ENCODE results near the gene FTSJ3.
A peak's percentile ranks its signal among the peaks of the same experiment; 100 is the strongest.
"Not testable (repeated sequence)": the region's sequence is repeated elsewhere in the genome, so short reads cannot be mapped to it uniquely, and the experiment has no call there.

Gene FTSJ3, protein sequence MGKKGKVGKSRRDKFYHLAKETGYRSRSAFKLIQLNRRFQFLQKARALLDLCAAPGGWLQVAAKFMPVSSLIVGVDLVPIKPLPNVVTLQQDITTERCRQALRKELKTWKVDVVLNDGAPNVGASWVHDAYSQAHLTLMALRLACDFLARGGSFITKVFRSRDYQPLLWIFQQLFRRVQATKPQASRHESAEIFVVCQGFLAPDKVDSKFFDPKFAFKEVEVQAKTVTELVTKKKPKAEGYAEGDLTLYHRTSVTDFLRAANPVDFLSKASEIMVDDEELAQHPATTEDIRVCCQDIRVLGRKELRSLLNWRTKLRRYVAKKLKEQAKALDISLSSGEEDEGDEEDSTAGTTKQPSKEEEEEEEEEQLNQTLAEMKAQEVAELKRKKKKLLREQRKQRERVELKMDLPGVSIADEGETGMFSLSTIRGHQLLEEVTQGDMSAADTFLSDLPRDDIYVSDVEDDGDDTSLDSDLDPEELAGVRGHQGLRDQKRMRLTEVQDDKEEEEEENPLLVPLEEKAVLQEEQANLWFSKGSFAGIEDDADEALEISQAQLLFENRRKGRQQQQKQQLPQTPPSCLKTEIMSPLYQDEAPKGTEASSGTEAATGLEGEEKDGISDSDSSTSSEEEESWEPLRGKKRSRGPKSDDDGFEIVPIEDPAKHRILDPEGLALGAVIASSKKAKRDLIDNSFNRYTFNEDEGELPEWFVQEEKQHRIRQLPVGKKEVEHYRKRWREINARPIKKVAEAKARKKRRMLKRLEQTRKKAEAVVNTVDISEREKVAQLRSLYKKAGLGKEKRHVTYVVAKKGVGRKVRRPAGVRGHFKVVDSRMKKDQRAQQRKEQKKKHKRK

DNA sequence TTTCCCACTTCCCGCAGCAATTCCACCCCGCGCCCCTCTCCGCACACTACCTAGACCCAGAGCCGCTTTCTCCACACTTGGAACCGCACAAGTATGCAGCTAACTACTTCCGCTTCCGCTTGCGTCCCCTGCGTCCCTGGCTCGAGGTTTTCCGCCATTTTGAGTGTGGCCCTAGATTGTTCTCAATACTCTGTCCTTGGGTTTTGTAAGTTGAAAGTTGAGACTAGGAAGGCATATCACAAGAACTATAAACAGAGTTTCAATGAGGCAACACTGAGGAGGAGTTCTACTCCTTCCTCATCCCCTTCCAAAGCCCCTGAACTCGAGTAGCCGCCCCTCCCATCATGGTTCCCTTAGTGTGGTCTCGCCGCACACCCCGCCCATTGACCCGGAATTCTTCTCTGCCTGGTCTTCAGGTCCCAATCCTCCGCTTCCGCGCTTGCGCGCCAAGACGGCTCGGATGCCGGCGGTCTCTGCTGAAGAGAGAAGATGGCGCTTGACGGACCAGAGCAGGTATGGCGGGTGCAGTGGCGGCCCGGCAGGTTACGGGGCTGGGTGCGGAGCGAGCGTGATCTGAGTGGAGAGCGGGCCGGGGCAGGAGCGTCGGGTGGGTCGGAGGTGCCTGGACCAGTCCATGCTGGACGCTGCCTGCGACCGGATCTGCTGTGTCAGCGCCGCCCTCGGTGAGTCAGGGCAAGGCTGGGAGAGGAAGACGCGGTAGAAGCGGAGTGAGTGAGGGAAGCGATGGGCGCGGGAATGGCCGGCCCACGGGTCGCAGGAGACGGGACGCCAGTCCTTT is at the start of gene FTSJ3, which contains the start of gene PSMC5:
Gene FTSJ3 (minus strand): TSS at position 662 of the 799 bp plus-strand sequence. CDS start 761 bp downstream, outside the sequence.
Gene PSMC5 (plus strand): TSS at position 430 of the 799 bp plus-strand sequence. CDS start 60 bp downstream, at position 490.
- DNase-seq (ENCODE audit: extremely low read depth in 1 of 2, low read depth in 1 of 2) = peak; percentile 86 to 91

DNA sequence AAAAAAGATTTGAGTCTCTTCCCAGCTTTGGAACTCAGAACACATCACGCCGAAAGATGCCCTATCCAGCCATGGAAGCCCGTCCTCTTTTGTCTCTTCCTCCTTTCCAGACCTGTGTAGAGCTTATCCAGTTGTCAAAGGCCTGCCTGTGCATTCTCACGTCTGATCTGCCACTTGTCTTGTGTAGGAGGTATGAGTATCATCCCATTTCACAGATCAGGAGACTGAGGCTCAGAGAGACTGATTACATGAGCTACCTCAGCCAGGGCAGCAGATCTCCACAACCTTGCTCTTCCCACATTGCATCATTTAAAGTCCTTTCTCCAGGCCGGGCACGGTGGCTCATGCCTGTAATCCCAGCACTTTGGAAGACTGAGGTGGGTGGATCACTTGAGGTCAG is 47.2 kb upstream of the FTSJ3 start:
- not testable (repeated sequence) for DNase-seq (ENCODE audit: extremely low read depth in 1 of 2, low read depth in 1 of 2)

DNA sequence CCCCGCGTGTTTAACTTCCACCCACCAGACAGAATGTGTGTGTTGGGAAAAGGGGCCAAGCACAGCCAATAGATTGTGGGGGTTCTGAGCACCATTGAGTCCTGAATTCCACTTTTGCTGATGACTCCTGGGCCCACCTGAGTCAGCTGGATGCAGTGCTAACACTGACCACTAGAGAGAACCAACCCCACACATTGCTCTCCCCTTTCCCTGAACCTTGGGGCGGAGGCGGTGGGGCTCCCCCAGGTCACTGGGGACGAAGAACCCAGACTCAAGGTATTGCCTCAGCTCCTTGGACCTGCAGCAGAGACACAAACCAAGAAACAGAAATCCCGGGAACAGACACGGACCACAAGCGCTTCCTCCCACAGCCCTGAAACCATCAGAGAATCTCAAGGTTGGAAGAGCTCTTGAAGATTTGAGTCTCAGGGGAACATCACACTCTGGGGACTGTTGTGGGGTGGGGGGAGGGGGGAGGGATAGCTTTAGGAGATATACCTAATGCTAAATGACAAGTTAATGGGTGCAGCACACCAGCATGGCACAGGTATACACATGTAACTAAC is 46.7 kb upstream of the FTSJ3 start:
- DNase-seq (ENCODE audit: extremely low read depth in 1 of 2, low read depth in 1 of 2) = not testable (repeated sequence)

DNA sequence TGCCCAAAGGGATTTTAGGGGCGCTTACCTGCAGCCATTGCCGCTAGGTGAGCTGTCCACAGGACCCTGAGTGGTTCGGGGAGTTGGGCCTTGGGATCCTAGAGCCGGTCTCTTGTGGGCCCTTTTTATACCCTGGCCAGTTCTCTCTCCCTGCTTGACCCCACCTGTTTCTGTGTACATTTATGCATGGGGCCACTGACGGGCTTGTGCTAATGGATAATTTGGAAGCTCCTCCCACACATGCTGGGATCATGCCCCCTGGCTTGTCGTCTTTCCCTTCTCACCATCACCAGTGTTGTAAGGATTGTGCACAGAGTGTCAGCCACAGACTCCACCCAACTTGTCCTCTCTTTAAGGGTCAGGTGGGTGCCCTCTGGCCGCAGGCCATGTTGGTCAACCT is 46.1 kb upstream of the FTSJ3 start, which contains the start of gene CSH2:
Gene CSH2 (minus strand): TSS at position 101 of the 400 bp plus-strand sequence. CDS start 63 bp downstream, at position 38.
- DNase-seq (ENCODE audit: extremely low read depth in 1 of 2, low read depth in 1 of 2) = not testable (repeated sequence)

DNA sequence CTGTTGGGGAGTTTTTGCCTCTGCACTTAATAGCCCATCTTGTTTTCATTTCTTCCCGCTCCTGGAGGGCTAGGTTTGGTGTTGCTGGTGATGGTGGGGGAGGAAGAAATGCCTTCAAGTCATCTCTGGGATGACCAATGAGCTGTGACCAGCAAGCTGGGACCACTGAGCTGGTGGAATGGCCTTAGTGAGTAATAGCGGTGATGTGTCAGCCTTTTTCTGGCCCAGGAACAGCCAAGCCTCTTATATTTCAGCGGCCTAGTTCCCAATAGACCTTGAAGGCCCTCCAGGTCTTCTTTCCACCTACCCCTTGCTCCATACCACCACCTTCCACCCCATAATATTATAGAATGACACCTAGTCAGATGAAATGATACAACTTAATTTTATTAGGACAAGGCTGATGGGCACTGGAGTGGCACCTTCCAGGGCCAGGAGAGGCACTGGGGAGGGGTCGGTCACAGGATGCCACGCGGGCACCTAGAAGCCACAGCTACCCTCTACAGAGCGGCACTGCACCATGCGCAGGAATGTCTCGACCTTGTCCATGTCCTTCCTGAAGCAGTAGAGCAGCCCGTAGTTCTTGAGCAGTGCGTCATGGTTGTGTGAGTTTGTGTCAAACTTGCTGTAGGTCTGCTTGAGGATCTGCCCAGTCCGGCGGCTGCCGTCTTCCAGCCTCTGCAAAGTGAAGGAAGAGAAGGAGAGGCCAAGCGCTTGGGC is 44.3 kb upstream of the FTSJ3 start:
- not testable (repeated sequence) for DNase-seq (ENCODE audit: extremely low read depth in 1 of 2, low read depth in 1 of 2)

DNA sequence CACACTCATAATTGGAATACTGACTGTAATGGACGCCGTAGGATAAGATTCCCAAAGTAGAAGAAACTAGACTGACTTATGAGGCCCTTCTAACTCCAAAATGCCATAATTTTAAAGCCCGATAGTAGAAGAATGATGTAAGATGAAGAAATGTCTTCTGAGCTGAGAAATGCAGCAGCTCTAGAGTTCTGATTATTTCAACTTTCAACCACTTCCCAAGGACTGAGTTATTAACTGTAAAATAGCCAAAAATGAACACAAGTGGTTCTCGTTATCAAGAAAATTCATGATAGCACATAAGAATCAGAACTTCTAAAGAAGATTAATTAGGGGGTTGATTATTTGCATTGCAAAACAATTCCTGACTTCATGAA is 42.8 kb upstream of the FTSJ3 start:
- DNase-seq (ENCODE audit: extremely low read depth in 1 of 2, low read depth in 1 of 2) = not testable (repeated sequence)

DNA sequence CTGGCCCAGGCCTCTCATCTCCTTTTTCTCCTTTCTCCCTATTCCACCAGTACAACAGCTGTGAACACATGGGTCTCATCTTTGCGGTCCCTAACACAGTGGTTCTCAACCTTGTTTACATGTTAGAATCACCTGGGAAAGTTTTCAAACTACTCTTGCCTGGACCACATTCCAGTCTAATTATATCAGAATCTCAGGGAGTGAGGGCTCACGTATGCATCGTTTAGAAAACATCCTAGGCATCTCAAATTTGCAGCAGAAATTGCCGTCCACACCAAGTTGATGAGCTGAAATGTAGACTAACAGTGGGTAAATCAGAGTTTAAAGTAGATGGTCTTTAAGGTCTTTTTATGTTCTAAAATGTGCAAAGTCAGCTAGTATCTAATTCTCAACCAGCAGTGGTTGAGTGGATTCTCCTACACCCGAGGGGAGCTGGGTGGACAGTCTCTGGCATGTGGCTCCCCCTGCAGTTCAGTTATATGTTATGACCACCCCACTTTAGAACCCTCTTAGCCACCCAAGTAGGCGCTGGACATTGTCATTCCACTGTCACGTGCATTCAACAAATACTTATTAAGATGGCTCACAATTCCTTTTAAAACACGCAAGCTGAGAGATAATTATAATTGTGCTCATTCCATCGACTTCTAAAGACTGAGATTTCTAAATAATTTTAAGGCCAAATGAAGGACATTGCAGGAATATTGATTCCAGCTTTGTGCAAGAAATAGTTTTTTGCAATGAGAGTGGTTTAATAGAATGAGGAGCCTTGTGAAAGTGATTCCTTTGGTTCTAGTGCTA is 42.2 kb upstream of the FTSJ3 start:
- DNase-seq (ENCODE audit: extremely low read depth in 1 of 2, low read depth in 1 of 2) = not testable (repeated sequence)

DNA sequence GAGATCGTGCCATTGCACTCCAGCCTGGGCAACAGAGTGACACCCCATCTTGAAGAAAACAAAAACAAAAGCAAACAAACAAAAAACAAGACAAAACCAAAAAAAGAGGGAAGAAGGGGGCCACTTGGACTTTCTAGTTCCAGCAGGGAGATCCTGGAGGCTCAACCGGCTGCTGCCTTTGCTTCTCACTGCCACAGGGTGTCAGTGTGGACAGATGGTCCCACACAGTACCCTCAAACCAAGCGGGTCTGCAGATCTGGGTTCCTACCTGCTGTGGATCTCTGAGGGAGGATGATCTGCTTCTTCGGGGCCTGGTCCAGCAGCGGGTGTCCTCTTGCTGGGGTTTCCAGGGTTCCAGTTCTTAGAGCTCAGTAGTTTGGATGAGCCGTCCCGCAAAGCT is 39.2 kb upstream of the FTSJ3 start:
- not testable (repeated sequence) for DNase-seq (ENCODE audit: extremely low read depth in 1 of 2, low read depth in 1 of 2)

DNA sequence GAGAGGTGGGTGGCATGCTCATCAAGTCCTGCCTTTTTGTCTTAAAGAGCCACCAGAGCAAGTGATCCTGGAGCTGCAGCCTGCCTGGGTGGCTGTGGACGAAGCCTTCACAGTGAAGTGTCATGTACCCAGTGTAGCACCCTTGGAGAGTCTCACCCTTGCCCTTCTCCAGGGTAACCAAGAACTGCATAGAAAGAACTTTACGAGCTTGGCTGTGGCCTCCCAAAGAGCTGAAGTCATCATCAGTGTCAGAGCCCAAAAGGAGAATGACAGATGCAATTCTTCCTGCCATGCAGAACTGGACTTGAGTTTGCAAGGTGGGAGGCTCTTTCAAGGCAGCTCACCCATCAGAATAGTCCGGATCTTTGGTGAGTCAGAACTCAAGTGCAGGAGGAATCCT is 31.8 kb upstream of the FTSJ3 start:
- DNase-seq (ENCODE audit: extremely low read depth in 1 of 2, low read depth in 1 of 2) = no peak

DNA sequence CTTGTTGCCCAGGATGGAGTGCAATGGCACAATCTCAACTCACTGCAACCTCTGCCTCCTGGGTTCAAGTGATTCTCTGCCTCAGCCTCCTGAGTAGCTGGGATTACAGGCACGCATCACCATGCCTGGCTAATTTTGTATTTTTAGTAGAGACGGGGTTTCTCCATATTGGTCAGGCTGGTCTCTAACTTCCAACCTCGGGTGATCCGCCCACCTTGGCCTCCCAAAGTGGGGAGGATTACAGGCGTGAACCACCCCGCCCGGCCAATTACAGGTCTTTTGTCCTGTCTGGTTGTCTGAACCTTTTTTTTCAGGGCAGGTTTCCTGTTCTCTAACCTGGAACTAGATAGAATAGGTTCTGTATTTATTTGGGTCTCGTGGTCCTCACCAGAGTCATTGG is 29.0 kb upstream of the FTSJ3 start:
- not testable (repeated sequence) for DNase-seq (ENCODE audit: extremely low read depth in 1 of 2, low read depth in 1 of 2)

DNA sequence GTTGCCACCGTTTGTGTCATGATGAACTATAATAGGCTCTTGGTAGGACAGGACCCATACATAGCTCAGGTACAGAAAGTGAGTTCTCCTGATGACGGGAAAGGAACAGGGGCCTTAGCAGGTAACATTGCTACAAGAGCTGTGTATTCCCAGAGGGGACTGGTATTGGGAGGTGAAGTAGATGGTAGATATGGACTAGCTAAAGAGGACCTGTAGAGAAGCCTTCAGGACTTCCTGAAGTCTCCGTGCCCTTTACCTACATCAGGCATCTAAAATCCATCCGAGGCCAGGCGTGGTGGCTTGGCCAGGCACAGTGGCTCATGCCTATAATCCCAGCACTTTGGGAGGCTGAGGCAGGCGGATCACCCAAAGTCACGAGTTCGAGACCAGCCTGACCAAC is 27.7 kb upstream of the FTSJ3 start:
- no peak for DNase-seq (ENCODE audit: extremely low read depth in 1 of 2, low read depth in 1 of 2)

DNA sequence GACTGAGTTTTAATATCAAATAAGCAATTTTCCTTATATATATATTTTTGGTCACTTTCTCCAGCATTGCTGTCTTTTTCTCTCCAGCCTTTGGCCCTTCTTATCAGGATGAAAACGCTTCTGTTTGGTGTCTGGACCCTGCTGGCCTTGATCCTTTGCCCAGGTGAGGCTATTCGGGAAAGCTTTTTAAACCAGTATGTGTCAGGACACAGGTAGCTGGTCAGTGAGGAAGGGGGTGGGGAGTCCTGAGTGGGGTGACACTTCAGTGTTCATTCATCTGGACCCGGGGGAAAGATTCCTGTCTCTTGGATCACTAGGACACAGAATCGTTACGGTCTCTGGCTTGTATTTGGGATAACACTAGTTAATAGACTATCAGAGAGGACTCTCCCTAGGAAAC is 27.2 kb upstream of the FTSJ3 start:
- DNase-seq (ENCODE audit: extremely low read depth in 1 of 2, low read depth in 1 of 2) = no peak

DNA sequence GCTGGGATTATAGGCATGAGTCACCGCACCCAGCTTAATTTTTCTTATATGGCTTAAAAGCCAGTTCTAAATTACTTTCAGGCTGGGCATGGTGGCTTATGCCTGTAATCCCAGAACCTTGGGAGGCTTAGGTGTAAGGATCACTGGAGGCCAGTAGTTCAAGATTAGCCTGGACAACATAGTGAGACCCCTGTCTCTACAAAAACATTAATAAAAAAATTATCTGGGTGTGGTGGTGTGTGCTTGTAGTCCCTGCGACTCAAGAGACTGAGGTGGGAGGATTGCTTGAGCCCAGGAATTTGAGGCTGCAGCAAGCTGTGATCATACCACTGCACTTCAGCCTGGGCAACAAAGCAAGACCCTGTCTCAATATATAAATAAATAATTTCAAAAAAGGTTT is 25.8 kb upstream of the FTSJ3 start:
- DNase-seq (ENCODE audit: extremely low read depth in 1 of 2, low read depth in 1 of 2) = no peak

DNA sequence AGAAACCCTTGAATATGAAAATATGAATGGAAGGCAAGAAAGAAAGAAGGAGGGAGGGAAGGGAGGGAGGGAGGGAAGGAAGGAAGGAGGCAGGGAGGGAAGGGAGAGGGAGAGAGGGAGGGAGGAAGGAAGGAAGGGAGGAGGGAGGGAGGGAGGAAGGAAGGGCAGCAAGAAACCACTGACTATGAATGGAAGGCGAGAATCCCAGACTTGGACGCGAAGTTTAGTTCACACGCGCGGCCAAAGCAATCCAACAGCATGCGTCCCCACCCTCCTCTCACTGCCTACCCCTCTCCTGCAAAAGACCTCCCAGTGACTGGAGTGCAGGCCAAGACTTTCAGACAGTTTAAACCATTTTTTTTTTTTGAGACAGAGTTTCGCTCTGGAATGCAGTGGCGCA is 22.9 kb upstream of the FTSJ3 start:
- no peak for DNase-seq (ENCODE audit: extremely low read depth in 1 of 2, low read depth in 1 of 2)

DNA sequence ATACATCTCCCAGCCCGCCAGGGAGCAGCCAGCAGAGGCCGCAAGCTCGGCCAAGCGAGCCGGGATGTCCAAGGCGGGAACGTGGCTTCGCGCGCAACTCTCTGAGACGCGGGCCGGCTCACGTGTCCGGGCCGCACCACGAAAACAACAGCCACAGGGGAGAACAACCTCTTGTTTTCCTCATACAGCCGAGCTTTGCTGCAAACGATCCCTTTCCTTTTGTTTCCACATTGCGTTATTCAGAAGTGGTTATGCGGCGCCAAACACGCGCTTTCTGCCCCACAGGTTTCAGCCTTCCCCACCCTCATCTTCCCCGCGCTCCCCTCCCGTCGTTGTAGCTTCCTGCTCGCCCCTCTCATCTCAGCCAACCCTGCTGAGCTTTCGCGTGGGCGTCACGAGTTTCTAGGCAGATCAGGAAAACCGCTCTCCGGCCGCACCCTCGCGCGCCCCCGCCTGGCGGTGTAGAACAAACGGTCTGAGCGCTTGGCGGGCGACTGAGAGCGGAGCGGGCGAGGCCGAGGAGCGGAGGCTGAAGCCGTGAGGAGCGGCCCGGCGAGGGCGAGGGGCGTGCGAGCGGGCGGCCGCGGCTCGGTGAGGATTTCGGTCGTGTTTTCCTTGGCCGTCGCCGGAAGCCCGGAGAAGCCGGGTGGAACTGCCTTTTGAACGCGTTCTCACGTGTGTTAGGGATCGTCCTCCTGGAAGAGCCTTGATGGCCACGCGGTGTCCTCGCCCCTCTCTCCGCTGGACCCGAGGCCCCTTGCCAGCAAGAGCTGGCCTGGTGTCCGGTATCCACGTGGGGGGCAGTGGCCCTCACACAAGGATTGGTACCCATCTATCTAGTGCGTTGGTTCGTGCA is 21.6 kb upstream of the FTSJ3 start:
- DNase-seq (ENCODE audit: extremely low read depth in 1 of 2, low read depth in 1 of 2) = peak; percentile 85 to 92

DNA sequence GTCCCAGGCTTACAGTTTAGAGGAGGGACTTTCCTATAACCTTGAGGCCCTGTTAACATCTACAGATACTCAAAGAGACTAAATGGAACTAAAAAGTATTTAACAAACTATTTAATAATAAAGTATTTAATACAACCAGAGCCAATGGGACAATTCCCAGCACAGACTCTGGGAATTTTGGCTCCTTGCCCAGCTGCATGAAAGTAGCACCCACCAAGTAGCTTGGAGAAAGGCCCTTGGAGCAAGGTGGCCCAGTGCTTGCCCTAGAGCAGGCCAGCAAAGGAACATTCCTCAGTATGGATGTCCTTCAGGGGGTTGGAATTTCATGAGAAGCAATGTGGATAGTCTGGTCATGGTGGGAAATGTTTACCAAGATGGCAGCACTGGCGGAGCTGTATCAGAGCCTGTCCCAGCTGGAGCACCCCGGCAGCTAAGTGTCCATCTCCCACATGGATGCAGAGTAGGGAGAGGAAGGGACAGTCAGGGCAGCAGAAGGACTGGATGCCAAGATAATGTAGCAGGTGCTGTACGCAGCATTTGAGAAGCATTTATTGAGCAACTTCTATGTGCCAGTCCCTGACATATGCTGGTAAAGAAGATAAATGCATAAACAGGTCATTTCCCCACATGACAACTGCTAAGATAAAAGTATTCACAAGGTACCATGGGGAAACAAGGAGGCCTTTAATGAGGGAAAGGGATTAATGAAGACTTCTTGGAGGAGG is 20.2 kb upstream of the FTSJ3 start:
- no peak for DNase-seq (ENCODE audit: extremely low read depth in 1 of 2, low read depth in 1 of 2)

DNA sequence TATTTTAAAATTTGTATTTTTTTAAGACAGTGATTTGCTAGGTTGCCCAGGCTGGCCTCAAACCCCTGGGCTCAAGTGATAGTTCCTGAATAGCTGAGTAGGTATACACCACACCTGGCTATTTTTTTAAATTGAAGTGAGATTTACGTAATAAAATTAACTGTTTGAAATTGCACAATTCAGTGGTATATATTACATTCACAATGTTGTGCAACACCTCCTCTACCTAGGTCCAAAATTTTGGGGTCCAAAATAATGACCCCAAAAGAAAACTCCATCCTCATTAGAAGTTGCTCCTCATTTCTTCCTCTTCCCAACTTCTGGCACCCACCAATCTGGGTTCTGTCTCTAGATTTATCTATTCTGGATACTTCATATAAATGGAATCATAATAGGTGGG is 18.0 kb upstream of the FTSJ3 start:
- DNase-seq (ENCODE audit: extremely low read depth in 1 of 2, low read depth in 1 of 2) = no peak
